ENCODE measurements around the gene C16orf78.
A peak's percentile ranks its signal among the peaks of the same experiment; 100 is the strongest.

Gene C16orf78

DNA sequence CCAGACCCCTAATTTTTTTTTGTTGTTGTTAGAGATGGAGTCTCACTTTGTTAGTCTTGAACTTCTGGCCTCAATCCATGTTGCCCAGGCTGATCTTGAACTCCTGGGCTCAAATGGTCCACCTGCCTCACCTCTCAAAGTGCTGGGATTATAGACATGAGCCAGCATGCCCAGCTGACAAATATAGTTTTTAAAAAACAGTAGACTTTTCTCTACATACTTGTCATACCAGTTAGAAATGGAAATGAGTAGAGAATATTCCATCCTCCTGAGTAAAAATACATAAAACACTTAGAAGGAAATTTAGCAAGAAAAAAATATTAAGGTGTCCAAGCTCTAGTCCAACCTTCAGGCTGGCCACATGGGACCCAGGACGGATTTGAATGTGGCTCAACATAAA is 21.4 kb downstream of the C16orf78 start:
- DNase-seq (no peak), ATAC-seq (no peak)

GRCh38 chr16:49396206-49396720 is 22.7 kb downstream of the C16orf78 start:
- no peak for DNase-seq
- ATAC-seq: no peak

DNA sequence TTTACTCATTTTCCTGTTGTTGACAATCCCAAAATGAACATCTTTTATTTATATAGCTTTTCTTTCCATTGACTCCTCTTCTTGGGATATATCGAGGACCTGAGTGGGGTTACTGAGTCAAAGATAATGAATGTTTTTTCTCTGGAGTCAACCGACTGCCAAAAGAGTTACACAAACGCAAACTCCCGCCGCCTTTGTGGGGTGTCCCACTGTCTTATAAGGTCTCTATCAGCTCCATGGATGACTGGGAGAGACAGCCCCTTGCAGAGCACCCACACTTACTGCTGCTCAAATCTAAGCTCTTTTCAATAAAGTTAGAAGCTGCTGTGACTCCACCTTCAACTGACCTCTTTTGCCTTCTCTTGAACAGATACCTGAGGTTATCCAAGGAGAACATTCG is 25.2 kb downstream of the C16orf78 start:
- no peak for DNase-seq
- no peak for ATAC-seq

GRCh38 chr16:49399594-49400364 is 26.2 kb downstream of the C16orf78 start:
- DNase-seq: no peak
- ATAC-seq: no peak

DNA sequence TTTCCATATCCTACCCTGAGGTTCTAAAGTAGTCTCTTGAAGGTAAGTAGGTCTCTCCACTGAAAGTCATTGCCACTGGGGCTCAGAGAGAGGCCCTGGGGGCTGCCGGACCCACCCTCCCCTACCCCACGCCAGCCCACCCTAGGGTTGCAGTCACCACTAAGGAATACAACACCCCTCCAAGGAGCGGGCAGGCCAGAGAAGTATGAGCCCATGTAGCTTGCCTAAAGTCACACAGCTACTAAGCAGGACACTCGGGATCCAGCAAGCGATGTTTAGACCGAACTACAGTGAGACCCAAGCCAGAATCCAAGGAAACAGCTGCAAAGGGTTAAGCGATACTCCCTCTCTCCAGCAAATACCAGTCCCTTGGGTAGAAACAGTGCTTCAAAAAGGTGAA is 27.0 kb downstream of the C16orf78 start:
- no peak for ATAC-seq
- no peak for DNase-seq

- DNase-seq (no peak), ATAC-seq (no peak)
Observed at GRCh38 chr16:49405123-49405522, 31.5 kb downstream of the C16orf78 start.

DNA sequence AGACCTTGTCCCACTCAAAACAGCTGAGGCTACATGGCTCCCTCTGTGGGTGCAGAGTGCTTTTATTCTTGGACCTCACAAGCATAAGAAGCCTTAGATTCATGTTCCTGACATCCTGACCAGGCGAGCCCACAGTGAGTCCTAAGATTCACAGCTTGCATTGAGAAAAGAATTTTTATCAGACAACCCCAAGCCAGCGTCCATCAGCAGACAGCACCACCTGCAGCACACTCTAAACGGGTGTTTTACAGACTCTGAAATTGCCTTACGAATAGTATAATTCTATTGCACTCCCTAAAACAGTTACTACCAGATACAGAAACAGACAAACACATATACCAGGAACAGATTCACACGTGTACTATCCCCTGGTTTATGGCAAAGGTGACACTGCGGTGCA is 31.9 kb downstream of the C16orf78 start:
- no peak for DNase-seq
- ATAC-seq: no peak

DNA sequence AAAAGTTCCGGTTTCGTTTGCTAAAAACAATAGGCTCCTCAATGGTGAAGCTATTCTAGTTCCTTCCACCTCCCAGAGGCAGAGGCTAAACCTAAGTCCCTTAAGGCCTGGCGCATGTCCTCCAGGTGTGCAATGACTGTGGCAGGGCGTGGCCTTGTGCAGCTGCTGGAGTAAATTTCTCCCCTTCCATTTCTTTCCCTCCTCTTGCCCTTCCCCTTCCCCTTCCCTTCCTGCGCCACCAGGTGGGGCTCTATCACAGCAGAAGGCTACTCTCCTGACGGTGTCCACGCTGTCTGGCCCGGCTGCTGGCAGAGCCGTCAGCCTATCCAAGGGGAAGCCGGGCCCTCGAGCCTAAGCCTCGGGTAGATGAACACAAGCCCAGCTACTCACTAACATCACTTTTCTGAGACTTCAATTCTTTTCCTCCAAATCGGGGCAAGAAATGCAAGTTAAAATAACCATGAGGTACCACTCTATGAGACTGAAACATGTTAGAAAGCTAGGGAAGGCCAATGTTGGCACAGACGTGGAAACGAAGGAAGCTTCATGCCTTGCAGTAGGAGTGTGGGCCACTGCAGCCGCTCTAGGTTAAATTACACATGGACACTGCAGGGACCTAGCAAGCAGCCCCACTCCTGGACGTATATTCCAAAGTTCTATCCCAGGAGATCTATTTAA is 34.4 kb downstream of the C16orf78 start:
- DNase-seq: peak; percentile 76
- peak; percentile 70 for ATAC-seq

- no peak for ATAC-seq
- DNase-seq: no peak
Observed at GRCh38 chr16:49409121-49409520, 35.5 kb downstream of the C16orf78 start.

GRCh38 chr16:49410226-49410625 is 36.6 kb downstream of the C16orf78 start:
- ATAC-seq: no peak
- no peak for DNase-seq

GRCh38 chr16:49411121-49411970 is 37.7 kb downstream of the C16orf78 start:
- no peak for ATAC-seq
- DNase-seq: no peak

GRCh38 chr16:49414671-49415070 is 41.1 kb downstream of the C16orf78 start:
- ATAC-seq (no peak), DNase-seq (no peak)

GRCh38 chr16:49415083-49415482 is 41.5 kb downstream of the C16orf78 start:
- DNase-seq (no peak), ATAC-seq (no peak)

GRCh38 chr16:49416001-49416675 is 42.5 kb downstream of the C16orf78 start:
- ATAC-seq (no peak), DNase-seq (no peak)

DNA sequence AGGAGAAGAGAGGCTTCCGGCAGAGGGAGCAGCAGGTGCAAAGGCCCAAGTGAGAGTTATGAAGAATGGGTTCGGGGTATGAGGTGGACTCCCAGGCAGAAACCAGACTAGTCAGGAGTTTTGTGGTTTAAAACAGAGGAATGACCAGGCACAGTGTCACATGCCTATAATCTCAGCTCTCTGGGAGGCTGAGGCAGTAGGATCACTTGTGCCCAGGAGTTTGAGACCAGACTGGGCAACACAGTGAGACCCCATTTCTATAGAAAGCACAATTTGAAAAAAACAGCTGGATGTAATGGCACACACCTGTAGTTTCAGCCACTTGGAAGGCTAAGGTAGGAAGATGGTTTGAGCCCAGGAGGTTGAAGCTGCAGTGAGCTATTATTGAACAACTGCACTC is 43.8 kb downstream of the C16orf78 start:
- DNase-seq: no peak
- ATAC-seq: no peak

- DNase-seq (no peak), ATAC-seq (no peak)
Observed at GRCh38 chr16:49419006-49419405, 45.4 kb downstream of the C16orf78 start.

DNA sequence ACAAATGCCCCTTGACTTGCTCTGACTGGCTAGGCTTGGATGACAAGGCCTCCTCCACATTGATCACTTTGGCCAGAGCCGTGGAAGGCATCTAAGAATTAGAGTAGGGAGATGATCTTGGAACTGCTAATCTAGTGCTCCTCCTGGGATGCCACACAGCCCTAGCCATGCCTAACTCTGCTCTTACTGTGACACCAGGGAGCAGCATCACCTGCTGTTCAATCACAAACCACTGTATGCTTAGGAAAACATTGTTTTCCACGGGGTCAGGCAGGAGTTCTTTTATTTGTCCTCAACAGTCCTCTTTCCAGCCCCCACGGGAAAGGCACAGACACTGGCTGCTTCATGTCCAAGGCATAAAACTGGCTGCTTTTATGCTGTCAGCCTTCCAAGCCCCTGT is 46.3 kb downstream of the C16orf78 start:
- ATAC-seq: no peak
- DNase-seq: no peak

DNA sequence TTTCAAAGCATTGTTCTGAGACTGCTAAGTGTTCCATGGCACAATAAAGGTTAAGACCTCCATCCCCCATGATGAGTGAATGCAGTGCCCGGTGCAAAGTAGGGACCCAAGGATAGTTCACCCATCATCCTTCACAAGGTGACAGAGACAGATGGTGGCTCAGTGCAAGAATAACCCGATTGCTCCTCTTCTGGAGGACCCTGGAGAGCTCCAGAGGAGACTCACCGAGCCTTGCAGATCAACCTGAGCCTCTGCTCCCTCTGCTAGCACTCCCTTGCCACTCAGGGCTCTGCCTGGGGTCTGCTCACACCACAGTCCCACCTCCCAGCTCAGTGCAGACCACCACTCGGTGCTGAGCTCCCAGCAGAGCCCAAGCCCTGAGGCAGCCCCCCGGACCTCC is 49.3 kb downstream of the C16orf78 start:
- DNase-seq (no peak), ATAC-seq (no peak)

GRCh38 chr16:49424961-49425360 is 51.4 kb downstream of the C16orf78 start:
- DNase-seq: no peak
- no peak for ATAC-seq

DNA sequence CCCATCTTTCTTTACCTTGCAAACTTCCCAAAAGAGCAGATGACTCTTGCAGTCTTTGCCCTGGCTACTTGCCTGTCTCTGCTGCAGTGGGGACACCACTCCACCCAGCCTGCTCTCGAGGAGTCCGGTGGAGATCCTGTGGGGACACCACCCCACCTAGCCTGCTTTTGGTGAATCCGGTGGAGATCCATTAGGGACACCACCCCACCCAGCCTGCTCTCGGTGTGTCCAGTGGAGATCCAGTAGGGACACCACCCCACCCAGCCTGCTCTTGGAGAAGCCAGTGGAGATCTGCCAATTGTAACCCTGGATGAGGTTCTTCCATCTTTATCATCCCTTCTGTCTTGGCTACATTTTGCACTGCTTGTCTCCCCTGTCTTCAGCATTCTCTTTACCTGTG is 54.2 kb downstream of the C16orf78 start:
- DNase-seq (no peak), ATAC-seq (no peak)

DNA sequence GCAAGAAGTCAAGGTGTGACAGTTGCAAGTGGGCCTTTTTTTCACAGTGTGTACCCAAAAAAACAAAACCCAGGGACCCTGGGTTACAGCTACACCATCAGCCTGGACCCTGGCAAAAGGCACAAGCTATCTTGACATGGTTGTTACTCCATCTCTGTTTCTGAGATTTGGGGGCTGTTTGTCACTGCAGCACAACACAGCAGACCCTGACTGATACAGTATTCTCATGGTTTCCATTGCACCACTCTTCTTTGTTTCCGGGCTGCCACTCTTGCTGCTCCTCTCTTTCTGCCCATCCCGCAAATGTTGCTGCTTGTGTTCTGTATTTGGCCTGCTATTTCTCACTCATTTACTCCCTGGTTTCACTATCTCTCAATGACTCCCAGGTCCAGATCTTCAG is 55.2 kb downstream of the C16orf78 start:
- DNase-seq (no peak), ATAC-seq (no peak)

GRCh38 chr16:49431040-49431439 is 57.4 kb downstream of the C16orf78 start:
- no peak for ATAC-seq
- no peak for DNase-seq

Data from stimulated activated naive CD8-positive, alpha-beta T cell treated with anti-CD3 and anti-CD28 coated beads, Interleukin-15, Interleukin-2, amounts not matched to agents 100 U/mL and 50 U/mL, for 24 hours (primary cell).